Activated CD4-positive, alpha-beta T cell treated with anti-CD3 and anti-CD28 coated beads, Interleukin-2, amount 50 U/mL, for 24 hours (primary cell): ENCODE measurements around the gene PHF2.

Source experiments
- DNase-seq, 2 donors: peaks; one replicate each; pipeline ENCODE4 v3.0.0-alpha.2; 2020; ENCODE audit warnings: low read depth in 1 of 2, low spot score in 1 of 2

Gene PHF2

DNA sequence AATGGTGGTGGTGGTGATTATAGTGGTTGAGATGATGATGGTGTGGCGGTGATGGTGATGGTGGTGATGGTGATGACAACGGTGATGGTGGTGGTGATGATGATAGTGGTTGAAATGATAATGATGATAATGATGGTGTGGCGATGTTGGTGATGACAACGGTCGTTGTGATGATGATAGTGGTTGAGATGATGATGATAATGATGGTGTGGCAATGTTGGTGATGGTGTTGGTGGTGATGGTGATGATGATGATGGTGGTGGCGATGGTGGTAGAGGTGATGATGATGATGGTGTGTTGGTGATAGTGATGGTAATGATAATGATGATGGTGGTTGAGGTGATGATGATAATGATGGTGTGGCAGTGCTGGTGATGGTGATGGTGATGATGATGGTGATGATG lies 48.0 kb downstream of the PHF2 start:
- no peak for DNase-seq

DNA sequence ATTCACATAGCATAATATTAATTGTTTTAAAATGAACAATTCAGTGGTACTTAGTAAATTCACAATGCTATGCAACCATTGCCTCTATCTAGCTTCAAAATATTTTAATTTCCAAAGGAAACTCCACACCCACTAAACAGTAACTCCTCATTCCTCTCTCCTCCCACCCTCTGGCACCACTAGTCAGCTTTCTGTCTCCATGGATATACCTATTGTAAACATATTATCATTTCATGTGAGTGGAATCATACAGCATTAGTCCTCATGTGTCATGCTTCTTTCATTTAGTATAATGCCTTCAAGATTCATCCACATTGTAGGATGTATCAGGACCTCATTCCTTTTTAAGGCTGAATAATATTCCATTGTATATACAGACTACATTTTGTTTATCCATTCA lies 48.6 kb downstream of the PHF2 start:
- DNase-seq: no peak

DNA sequence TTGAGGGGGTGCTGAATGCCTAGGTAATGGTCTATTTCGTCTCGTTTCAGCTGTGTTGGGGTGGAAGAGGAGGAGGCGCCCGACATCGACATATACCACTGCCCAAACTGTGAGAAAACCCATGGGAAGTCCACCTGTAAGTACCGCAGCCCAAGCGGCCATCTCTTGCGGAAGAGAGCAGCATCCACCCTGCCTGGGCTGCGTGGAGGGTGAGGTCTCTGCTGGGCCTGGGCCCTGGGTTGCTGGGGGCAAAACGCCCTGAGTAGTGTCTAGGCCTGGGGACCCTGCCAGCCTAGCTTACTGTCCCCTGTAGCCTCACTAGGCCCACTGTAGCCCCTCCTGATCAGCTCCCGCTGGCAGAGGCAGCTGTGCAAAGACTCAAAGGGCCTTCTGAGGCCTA lies 53.5 kb downstream of the PHF2 start:
- no peak for DNase-seq

DNA sequence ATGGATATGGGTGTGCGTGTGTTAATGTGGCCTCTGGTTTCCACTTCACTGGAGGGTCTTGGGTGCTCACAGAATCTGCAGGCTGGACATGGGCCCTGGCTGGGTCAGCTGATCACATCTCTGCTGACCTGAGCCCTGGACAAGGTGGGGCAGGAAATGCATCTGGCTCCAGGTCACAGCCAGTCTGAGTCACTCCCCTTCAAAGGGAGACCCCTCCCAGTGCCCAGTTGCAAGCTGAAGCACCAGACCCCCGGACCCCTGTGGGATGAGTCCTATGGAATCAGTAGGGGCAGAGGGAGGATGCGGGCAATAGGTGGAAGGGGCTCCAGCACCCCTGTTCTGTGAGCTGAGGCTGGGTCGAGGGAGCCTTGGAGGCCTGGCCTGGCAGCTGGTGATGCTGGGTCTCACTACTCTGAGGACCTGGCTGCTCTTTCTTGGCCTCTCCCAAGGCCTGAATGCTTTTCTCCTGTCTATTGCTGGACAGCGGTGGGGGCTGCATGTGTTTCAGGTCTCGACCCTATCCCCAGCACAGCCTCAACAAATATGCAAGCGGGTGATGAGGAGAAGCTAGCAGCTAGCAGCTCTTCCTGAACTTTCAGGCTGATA lies 54.5 kb downstream of the PHF2 start:
- no peak for DNase-seq

DNA sequence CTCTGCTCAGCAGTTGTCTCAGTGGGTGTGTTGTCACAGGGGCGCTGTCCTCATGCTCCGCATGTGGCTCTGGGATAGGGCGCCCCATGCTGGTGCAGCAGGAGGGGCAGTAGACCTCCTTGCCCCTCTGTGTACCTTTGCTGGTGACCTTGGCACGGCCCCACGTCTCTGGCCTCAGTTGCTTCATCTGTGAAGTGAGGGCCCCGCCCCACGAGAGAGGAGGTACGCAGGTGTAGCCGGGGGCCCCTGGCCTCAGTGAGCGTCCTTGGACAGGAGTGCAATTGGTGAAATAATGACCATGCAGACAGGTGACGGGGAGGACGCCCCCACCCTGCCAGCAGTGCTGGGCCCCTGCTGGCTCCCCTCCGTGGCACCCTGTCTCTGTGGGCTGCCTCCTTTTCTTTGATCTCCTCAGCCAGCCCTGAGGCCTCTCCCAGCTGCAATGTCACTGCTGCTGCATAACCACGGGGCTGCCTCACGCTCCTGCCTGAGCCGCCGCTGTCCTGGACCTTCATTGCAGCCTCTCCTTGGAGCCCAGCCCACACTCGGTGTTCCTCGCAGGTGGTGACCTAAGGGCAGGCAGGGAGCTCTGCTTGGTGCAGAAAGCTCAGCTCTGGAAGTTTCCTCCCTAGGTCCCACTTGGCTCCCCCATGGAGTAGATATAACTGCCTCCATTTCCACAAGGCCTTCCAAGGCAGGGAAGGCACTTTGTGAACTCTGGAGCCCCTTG lies 57.3 kb downstream of the PHF2 start:
- no peak for DNase-seq

DNA sequence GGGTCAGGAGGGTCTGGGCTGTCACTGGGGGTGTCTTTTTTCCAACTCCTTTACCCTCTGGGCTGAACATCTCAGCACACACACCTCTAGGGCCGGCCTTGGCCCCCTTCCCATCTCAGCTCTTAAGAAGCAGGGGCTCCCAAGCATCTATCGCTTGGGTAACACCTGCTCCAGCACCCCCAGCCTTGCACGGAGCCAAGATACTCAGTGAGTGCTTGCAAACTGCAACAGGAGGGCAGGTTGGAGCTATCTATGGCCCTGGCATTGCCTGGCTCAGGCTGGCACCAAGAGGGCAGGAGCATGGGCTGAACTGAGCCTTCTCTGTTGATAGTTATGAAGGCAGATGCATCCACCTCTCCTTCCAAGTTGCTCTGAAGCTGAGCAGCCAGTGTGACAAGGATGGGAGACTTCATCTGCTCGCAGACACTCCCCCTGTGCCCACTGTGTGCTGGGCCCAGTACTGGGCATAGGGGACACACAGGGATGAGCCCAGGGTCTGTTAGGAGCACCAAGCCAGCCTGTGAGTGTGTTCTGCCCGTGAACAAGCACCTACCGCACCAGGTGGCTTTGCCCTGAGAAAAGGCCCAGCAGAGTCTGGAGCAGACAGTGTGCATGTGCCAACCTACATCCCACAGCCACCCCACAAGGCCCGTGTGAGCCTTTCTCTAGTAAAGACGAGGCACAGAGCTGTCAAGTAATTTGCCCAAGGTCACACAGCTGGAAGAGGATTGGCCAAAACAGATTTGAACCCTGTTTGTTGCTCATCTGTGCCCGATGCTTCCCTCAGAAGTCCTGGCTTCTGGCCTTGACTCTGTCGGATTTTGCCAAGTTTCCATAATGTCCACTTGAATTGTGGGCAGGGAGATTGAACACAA lies 58.2 kb downstream of the PHF2 start:
- DNase-seq: no peak

DNA sequence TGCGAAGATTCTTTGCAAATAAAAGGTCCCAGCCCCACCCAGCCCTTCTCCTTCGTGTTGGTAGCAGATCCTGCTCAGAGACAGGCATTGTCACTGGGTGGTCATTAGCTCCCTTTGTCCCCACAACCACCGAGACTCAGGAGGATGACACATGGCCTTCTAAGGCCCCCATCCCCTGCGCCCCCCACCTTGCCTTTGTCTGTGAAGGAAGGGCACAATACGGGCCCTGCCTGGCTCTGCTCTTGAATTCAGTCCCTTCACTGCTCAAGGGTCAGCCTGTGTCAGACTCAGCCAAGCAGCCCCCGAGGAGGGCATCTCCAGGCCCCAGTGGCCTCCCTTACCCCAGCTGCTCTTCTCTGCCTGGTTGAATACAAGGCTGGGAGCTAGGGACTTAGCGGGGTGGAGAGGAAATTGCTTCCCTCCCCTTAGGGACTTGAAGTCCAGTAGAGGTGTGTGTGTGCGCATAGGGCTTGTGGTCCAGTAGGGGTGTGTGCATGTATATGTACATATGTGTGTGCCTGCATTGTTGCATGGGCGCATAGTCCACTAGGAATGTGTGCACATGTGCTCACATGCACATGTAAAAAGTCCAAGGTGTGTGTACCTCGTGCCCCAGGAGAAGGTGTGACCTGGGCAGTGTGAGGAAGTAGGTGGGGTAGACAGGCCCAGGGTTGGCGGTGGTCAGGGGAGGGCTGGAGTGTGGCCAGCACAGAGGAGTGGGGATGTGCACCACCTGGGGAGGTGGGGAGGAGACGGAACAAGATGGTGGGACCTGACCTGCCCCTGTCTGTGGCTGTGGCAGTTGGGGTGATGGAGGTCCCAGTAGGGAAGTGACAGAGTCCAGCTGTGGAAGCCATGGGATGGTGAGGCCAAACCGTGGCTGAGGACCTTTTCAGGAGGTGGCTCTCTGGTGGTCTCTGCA lies 59.1 kb downstream of the PHF2 start:
- no peak for DNase-seq

DNA sequence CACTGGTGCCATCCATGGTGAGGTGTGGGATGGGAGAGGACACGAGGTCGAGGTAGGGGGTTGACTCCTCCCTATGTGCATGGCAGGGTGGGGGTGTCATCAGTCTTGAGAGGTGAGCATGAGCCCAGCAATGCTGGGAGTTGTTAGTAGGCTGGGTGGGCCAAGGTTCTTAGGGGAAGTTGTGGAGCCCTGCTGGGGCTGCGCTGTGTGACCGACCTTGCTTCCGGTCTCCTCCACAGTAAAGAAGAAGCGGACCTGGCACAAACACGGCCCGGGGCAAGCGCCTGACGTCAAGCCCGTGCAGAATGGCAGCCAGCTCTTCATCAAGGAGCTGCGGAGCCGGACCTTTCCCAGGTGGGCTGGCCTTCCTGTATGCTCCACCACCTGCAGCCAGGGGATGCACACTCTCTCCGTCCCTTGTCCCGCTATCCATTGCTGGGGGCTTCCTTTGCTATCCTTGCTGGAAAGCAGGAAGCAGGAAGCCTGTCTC lies 59.8 kb downstream of the PHF2 start:
- DNase-seq: no peak

DNA sequence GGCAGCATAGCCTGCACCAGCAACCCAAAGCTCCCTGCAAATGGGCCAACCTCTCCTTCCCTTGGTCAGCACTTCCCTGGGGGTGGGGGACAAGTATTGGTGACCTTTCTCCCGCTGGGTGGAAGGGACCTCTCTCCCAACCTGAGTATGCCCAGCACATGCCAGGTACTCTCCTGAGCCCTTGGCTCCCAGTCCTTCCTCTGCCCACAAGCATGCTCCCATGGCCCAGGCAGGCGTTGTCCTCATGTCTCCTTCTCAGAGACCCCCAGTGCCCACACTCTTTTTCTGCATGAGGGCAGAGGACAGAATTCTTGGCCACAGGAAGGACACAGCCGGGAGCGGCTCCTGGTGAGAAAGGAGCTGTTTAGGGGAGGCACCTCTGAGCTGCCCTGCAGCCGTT lies 60.3 kb downstream of the PHF2 start:
- DNase-seq: no peak

DNA sequence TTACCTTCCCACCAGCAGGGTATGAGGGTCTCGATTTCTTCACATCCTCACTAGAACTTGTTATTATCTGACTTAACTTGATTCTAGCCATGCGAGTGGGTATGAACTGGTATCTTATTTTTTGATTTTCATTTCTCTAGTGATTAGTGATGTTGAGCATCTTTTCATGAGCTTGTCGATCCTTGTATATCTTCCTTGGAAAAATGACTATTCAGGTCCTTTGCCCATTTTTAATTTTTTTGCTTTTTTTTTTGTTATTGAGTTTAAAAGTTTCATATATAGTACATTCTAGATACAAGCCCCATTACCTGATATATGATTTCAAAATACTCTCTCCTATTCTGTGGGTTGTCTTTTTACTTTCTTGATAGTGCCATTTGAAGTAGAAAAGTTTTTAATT lies 61.5 kb downstream of the PHF2 start:
- no peak for DNase-seq

DNA sequence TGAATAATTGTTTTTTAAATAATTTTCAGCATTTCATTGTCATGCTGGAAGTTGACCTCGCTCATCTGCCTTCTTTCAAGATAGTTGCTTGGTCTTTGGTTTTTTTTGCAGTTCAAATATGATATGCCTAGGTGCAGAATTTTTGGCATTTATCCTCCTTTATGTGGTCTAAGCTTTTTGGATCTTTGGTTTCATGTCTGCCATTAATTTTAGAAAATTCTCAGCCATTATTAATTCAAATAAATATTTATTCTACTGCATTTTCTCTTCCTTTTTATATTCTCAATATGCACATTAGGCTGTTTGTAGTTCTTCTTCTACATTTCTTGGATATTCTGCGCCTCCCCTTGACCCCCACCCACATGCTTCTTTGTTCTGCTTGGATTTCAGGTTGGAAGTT lies 63.6 kb downstream of the PHF2 start:
- DNase-seq: no peak

DNA sequence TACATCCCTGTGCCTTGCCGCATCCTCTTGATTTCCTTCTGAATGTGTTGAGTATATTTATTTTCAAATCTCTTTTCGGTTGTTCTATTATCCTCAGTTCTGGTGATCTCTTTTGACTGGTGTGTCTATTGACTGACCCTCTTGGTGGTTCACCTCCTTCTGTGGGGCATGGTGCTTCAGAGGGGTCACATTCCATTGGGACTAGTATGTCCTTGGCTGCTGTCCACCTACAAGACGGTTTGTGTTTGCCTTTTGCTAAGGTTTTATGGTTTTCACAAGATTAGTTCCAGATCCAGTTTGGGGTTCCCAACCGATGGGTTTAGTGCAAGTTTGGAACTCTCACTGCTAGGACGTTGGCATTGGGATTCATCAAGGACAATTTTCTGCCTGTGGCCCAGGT lies 66.6 kb downstream of the PHF2 start:
- no peak for DNase-seq

DNA sequence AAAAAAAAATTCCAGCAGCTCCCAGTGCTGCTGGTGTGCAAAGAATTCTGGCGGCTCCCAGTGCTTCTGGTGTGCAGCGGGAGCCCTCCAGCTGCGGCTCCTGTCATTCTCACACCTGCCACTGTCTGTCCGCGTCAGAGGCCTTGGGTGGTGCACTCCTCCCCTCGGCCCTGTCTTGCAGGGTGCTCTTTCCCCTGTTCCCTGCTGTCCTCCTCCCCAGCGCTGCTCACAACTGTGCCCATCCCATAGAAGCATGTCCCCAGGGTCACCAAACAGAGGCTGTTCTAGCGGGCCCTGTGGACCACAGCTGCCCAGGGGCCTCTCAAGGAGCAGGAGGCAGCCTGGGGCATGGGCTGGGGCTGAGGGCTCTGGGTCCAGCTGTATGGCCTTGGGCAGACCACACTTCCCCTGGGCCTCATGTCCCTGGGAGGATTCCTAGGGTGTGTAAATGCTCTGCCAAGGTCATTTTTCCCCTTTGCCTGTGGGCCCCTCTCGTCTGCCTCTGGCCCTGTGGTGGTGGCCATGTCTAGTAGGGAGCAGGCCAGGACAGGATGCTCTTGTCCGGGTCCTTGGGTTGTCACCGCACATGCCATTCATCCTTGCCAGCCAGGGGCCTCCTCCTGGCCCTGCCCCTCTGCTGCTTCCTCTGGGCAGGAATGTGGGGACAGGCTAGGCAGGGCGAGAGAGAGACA lies 68.2 kb downstream of the PHF2 start:
- no peak for DNase-seq

DNA sequence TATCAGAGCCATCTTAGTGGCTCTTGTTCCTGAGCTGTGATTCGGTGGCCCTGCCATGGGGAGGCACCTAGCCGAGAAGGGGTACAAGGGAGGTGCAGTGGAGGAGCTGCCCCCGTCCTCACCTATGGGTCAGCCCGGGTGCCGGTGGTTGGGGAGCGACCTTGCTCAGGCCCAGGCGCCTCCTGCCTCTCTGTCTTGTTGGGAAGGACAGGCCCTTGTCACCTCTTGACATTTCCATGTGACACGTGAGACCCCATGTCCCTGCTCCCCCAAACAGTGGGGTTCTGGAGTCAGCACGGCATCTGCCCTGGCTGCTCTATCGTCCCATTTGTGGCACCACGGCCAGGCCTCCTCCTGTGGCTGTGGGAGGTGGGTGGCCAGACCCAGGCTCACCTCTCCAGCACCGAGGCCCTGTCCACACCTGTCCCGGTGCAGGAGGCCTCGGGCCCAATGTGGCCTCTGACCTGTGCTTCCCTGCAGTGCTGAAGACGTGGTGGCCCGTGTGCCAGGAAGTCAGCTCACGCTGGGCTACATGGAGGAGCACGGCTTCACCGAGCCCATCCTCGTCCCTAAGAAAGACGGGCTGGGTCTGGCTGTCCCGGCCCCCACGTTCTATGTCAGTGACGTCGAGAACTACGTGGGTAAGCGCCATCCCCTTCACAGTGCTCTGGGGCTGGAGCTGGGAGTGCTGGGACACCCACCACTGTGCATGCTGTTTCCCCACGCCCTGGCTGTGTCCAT lies 68.9 kb downstream of the PHF2 start:
- no peak for DNase-seq

DNA sequence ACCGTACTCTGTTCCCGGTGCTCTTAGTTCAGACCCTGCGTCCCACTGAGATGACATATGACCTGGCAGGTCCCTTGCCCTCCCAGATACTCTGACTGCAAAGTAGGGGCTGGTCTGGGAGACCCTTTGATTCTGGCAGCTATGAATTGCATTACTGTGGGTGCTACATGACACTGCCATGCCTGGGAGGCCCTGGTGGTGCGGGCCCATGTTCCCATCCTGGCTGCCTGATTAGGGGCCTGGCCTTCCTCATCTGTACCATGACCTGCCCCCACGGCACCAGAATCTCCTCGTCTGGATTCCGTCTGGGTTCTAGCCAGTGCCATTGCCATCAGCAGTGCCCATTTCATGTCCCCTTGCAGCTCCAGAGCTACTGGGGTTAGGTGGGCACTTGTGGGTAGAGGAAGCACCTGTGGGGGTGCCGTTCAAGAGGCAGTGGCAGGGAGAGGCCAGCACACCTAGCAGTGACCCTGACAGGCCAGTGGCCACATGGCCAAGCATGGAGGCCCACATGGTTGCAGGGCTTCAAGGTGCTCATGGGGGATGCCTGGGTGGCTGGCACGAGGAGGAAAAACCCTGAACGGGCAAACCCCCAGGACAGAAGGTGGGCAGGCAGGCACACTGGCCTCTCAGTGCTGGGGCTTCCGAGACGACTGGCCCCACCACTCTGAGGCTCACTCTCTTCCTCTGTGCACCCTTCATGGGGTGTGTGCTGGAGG lies 69.7 kb downstream of the PHF2 start:
- no peak for DNase-seq

DNA sequence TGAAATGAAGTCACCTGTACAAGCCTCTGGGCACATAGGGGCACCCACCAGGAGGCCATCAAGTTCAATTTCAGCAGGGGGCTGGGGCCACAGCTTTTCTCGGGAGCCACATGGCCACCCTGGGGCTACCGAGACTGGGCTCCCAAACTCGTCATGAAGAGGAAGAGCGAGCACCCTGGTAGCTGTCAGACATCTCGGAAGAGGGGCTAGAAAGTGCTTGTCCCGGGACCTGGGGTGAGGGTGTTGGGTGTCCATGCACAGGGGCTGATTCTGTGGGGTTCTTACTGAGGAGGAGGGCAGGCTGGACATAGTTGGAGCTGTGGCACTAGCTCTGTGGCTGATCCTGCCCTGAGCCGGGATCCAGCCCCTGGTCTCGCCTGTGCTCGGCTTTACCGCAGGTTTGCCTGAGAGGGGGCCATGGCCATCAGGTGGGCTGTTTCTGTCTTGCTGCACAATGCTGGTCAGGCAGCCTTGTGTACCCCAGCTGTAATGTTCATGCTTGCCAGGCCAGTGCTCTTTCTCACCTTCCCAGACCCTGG lies 70.3 kb downstream of the PHF2 start:
- no peak for DNase-seq

DNA sequence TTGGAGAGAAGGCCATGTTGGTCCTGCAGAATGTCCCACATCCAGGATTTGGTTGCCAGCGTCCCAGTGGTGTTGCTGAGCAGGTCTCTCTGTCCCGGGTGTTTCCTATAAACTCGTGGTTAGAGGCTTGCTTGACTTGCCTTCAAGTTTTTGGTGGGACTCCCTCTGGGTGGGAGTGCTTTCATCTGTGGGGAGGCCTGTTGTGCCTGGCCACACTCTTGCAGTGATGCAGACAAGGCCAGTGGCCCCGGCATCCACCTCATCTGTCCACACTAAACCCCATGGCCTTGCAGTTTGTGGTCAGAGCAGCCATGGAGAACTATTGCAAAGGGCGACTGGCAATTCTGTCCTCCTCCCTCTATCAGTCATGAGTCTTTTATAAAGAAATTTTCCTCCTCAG lies 71.8 kb downstream of the PHF2 start:
- DNase-seq: no peak

DNA sequence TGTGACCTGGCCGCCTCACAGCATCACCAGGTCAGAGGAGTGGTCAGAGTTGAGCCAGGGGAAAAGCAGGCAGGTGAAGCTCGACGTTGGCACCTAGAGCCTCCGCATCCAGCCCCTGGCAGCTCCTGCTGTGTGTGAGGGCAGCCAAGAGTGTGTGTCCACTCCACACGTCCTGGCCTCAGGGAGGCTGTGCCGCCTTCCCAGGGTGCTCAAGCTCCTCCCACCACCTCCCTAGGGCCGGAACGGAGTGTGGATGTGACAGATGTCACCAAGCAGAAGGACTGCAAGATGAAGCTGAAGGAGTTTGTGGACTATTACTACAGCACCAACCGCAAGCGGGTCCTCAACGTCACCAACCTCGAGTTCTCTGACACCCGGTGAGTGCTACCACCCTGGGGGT lies 72.5 kb downstream of the PHF2 start:
- no peak for DNase-seq
